Neural cell (in vitro differentiated cells): ENCODE measurements around the gene ATP5ME. TPM values are rescaled to one million over a fixed set of nuclear protein-coding genes. Genes with fewer than 3 reads are reported as not detected.

ENCODE experiments used
- H2AFZ ChIP-seq: fragments of 200-600, 300-800 bp; sonication (generic), shearing (Covaris generic); 2 replicates; pipeline ENCODE4 v1.6.0; 2014; ENCODE audit warnings: low read depth, mild to moderate bottlenecking, antibody characterized with exemption, low read length, moderate library complexity
- H3F3A ChIP-seq: fragments of 200-600 bp; shearing (Covaris generic); 2 replicates; pipeline ENCODE4 v1.6.1; 2016; ENCODE audit warnings: mild to moderate bottlenecking, moderate library complexity, mixed read lengths, antibody characterized with exemption, low read length; ENCODE audit not compliant: insufficient read depth, poor library complexity, severe bottlenecking
- H3K27ac ChIP-seq: fragments of 200-600, 300-800 bp; sonication (generic), shearing (Covaris generic); 2 replicates; pipeline ENCODE4 v1.5.1; 2014; ENCODE audit warnings: mild to moderate bottlenecking, low read length, moderate library complexity
- H3K27me3 ChIP-seq: fragments of 300-800, 200-600 bp; sonication (generic), shearing (Covaris generic); 2 replicates; pipeline ENCODE4 v1.6.0; 2014; ENCODE audit warnings: mild to moderate bottlenecking, low read depth, low read length, moderate library complexity; ENCODE audit not compliant: insufficient read depth
- H3K36me3 ChIP-seq: fragments of 300-800, 200-600 bp; sonication (generic), shearing (Covaris generic); 2 replicates; pipeline ENCODE4 v1.5.1; 2014; ENCODE audit warnings: mild to moderate bottlenecking, antibody characterized with exemption, low read length, moderate library complexity; ENCODE audit not compliant: insufficient read depth
- H3K4me2 ChIP-seq: fragments of 300-800, 200-600 bp; sonication (generic), shearing (Covaris generic); 2 replicates; pipeline ENCODE4 v1.6.0; 2014; ENCODE audit warnings: mild to moderate bottlenecking, low read length
- H3K4me3 ChIP-seq: fragments of 300-800, 200-600 bp; sonication (generic), shearing (Covaris generic); 2 replicates; pipeline ENCODE4 v1.5.1; 2014; ENCODE audit warnings: mild to moderate bottlenecking, low read length, moderate library complexity
- H3K79me2 ChIP-seq: fragments of 200-600 bp; shearing (Covaris generic); replicated peaks from 2 replicates; pipeline ENCODE4 v1.6.0; 2014; ENCODE audit warnings: mild to moderate bottlenecking, low read length, moderate library complexity; ENCODE audit not compliant: insufficient read depth
- H3K9ac ChIP-seq: fragments of 300-800, 200-600 bp; sonication (generic), shearing (Covaris generic); 2 replicates; pipeline ENCODE4 v1.6.1; 2016; ENCODE audit warnings: mild to moderate bottlenecking, low read length, mixed read lengths
- H3K9me2 ChIP-seq: fragments of 200-600 bp; shearing (Covaris generic); 2 replicates; pipeline ENCODE4 v1.6.1; 2016; ENCODE audit warnings: mild to moderate bottlenecking, low read length, mixed read lengths; ENCODE audit not compliant: insufficient read depth
- H3K9me3 ChIP-seq: fragments of 200-600, 300-800 bp; sonication (generic), shearing (Covaris generic); 2 replicates; pipeline ENCODE4 v1.6.1; 2016; ENCODE audit warnings: mild to moderate bottlenecking, mixed run types, low read length, moderate library complexity, mixed read lengths
- H4K20me1 ChIP-seq: fragments of 200-600 bp; shearing (Covaris generic); 2 replicates; pipeline ENCODE4 v1.6.1; 2016; ENCODE audit warnings: mild to moderate bottlenecking, mixed run types; ENCODE audit not compliant: insufficient read depth
- CTCF ChIP-seq: fragments of 450-650 bp; IDR thresholded peaks from 2 replicates; pipeline ENCODE4 v1.5.1; 2014; ENCODE audit warnings: antibody characterized with exemption, mild to moderate bottlenecking, moderate library complexity; ENCODE audit not compliant: poor library complexity, severe bottlenecking
- EP300 ChIP-seq: fragments of 450-650 bp; conservative IDR thresholded peaks from 2 replicates; pipeline ENCODE4 v1.6.1; 2014; ENCODE audit warnings: antibody characterized with exemption, mild to moderate bottlenecking, moderate library complexity; ENCODE audit not compliant: poor library complexity, severe bottlenecking
- EZH2 ChIP-seq: fragments of 200-600, 300-800 bp; shearing (Covaris generic), sonication (generic); IDR thresholded peaks from 2 replicates; pipeline ENCODE4 v1.6.1; 2014; ENCODE audit warnings: antibody characterized with exemption, low read length, borderline replicate concordance, mild to moderate bottlenecking; ENCODE audit not compliant: insufficient read depth, poor library complexity, severe bottlenecking
- MXI1 ChIP-seq: fragments of 450-650 bp; conservative IDR thresholded peaks from 2 replicates; pipeline ENCODE4 v1.6.1; 2014; ENCODE audit warnings: antibody characterized with exemption, mild to moderate bottlenecking; ENCODE audit not compliant: poor library complexity, severe bottlenecking
- POLR2AphosphoS5 ChIP-seq: IDR thresholded peaks from 2 replicates; pipeline ENCODE4 v1.6.1; 2012
- RAD21 ChIP-seq: fragments of 450-650 bp; conservative IDR thresholded peaks from 2 replicates; pipeline ENCODE4 v1.6.1; 2014; ENCODE audit warnings: antibody characterized with exemption, mild to moderate bottlenecking, moderate library complexity
- REST ChIP-seq: IDR thresholded peaks from 2 replicates; pipeline ENCODE4 v1.6.1; 2012; ENCODE audit warnings: borderline replicate concordance
- SMC3 ChIP-seq: fragments of 450-650 bp; conservative IDR thresholded peaks from 2 replicates; pipeline ENCODE4 v1.6.1; 2014; ENCODE audit warnings: antibody characterized with exemption, mild to moderate bottlenecking, moderate library complexity; ENCODE audit not compliant: poor library complexity
- TAF1 ChIP-seq: IDR thresholded peaks from 2 replicates; pipeline ENCODE4 v1.6.1; 2012; ENCODE audit warnings: low read depth
- polyA plus RNA-seq: library from polyadenylated mRNA; depleted of rRNA; stranded (reverse); fragments of >200 nt; gene quantifications from 2 replicates; pipeline ENCODE4 v1.2.3, GENCODE V29; 2014

Gene ATP5ME
- polyA plus RNA-seq, 1 donor from 2014 or later: 156 TPM

- H4K20me1 ChIP-seq: no peaks in the 10 kb centered on the region
- no peaks in the 10 kb centered on the region for H3K9me2 ChIP-seq
- peaks cover 7% of the 10 kb centered on the region for H3K27me3 ChIP-seq
- no peaks in the 10 kb centered on the region for H3K9me3 ChIP-seq
- TF ChIP-seq EZH2: no peak
- H2AFZ ChIP-seq: no peak overlapping the region
- H3K79me2 ChIP-seq: no peaks in the 10 kb centered on the region
- no peak overlapping the region for H3K27ac ChIP-seq
- H3F3A ChIP-seq: no peaks in the 10 kb centered on the region
- H3K9ac ChIP-seq: no peak overlapping the region
- H3K4me2 ChIP-seq: no peak overlapping the region
- no peaks in the 10 kb centered on the region for H3K36me3 ChIP-seq
- no peak overlapping the region for H3K4me3 ChIP-seq
Measured at GRCh38 chr4:685679-686412, 11.8 kb upstream of the ATP5ME start.

GRCh38 chr4:684623-685327 is 10.7 kb upstream of the ATP5ME start:
- no peak overlapping the region for H3K4me3 ChIP-seq
- H2AFZ ChIP-seq: no peak overlapping the region
- H3K27me3 ChIP-seq: peaks cover 7% of the 10 kb centered on the region
- TF ChIP-seq REST (no peak), CTCF (no peak), MXI1 (no peak), POLR2AphosphoS5 (no peak), EZH2 (no peak), SMC3 (no peak), TAF1 (no peak), RAD21 (no peak), EP300 (no peak)
- H4K20me1 ChIP-seq: no peaks in the 10 kb centered on the region
- H3F3A ChIP-seq: no peaks in the 10 kb centered on the region
- H3K27ac ChIP-seq: no peak overlapping the region
- no peaks in the 10 kb centered on the region for H3K9me2 ChIP-seq
- no peaks in the 10 kb centered on the region for H3K79me2 ChIP-seq
- H3K36me3 ChIP-seq: no peaks in the 10 kb centered on the region
- H3K9me3 ChIP-seq: no peaks in the 10 kb centered on the region
- H3K9ac ChIP-seq: no peak overlapping the region
- H3K4me2 ChIP-seq: no peak overlapping the region
